Upper lobe of left lung (tissue), 4 donors: ENCODE data around the gene KREMEN2.

ENCODE experiments used
- POLR2A ChIP-seq, 4 donors: fragments of 450-650 bp; IDR thresholded peaks; one replicate each; pipeline ENCODE4 v1.5.1; 2016 to 2017; ENCODE audit warnings: antibody characterized with exemption in 4 of 4, mild to moderate bottlenecking in 2 of 4
- POLR2AphosphoS5 ChIP-seq, 2 donors: sonication (generic); formaldehyde crosslinking; IDR thresholded peaks; one replicate each; pipeline ENCODE4 v1.5.1; 2017; ENCODE audit warnings: antibody characterized with exemption in 2 of 2
- TF ChIP-seq, protein P1 (sequence below), 6 experiments: fragments of 450-650 bp in 4 of 6; fragments of 200-600 bp in 2 of 6; sonication (generic) in 2 of 6; IDR thresholded peaks; one replicate each; pipeline ENCODE4 v1.5.1; 2016 to 2019; ENCODE audit warnings: antibody characterized with exemption in 6 of 6

DNA sequence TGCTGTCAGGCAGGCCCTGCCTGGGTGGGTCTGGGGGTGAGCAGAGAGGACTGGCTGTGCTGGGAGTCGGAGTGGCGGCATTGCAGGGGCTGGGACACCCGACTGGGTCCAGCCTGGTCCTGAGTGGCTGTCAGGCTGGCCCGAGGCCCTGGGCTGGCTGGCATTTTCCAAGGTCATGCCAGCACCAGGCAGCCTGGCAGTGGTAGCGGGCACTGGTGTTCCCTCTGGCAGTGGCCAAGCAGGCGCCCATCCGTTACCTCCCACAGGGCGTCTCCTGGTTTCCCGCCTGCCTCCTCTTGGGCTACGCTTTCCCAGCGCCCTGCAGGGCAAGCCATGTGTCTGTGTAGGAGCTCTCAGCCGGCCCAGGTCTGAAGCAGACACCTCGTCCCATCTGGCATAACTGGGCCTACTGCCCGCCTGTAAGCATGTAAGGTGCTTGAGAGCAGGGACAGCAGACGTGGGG is 21.8 kb downstream of the KREMEN2 start:
- no peak for TF ChIP-seq POLR2A (IDR thresholded peaks at IDR 0.05)
- TF ChIP-seq, protein P1, sequence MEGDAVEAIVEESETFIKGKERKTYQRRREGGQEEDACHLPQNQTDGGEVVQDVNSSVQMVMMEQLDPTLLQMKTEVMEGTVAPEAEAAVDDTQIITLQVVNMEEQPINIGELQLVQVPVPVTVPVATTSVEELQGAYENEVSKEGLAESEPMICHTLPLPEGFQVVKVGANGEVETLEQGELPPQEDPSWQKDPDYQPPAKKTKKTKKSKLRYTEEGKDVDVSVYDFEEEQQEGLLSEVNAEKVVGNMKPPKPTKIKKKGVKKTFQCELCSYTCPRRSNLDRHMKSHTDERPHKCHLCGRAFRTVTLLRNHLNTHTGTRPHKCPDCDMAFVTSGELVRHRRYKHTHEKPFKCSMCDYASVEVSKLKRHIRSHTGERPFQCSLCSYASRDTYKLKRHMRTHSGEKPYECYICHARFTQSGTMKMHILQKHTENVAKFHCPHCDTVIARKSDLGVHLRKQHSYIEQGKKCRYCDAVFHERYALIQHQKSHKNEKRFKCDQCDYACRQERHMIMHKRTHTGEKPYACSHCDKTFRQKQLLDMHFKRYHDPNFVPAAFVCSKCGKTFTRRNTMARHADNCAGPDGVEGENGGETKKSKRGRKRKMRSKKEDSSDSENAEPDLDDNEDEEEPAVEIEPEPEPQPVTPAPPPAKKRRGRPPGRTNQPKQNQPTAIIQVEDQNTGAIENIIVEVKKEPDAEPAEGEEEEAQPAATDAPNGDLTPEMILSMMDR (IDR thresholded peaks at IDR 0.05) = no peak
- no peak for TF ChIP-seq POLR2AphosphoS5 (IDR thresholded peaks at IDR 0.05)
